ENCODE results near the gene ABCC4.

DNA sequence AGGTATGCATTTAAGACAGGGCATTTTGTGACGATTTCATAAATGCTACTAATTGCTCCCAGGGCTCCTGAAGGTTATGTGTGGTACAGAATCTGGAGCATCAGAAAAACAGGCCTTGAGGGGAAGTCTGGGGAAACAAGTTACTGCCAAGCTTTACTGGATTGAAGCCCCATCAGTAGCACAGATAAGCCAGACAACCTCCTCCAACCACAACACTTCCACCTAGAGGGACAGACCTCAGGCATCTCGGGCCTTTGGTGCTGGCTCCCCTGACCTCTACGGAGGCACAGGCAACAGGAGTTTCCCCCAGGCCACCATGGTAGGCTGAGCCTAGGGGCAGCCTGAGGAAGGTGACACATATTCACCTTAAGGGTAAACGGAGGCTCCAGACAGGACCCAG lies 54.1 kb downstream of the ABCC4 start:
- TF ChIP-seq, protein P1, sequence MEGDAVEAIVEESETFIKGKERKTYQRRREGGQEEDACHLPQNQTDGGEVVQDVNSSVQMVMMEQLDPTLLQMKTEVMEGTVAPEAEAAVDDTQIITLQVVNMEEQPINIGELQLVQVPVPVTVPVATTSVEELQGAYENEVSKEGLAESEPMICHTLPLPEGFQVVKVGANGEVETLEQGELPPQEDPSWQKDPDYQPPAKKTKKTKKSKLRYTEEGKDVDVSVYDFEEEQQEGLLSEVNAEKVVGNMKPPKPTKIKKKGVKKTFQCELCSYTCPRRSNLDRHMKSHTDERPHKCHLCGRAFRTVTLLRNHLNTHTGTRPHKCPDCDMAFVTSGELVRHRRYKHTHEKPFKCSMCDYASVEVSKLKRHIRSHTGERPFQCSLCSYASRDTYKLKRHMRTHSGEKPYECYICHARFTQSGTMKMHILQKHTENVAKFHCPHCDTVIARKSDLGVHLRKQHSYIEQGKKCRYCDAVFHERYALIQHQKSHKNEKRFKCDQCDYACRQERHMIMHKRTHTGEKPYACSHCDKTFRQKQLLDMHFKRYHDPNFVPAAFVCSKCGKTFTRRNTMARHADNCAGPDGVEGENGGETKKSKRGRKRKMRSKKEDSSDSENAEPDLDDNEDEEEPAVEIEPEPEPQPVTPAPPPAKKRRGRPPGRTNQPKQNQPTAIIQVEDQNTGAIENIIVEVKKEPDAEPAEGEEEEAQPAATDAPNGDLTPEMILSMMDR (IDR thresholded peaks at IDR 0.05) = no peak
- no peak for TF ChIP-seq EZH2 (IDR thresholded peaks at IDR 0.05; ENCODE audit: borderline replicate concordance, insufficient read depth, low read depth, low read length, poor library complexity, severe bottlenecking)
